ENCODE measurements around the gene TMEM258.

- no peak for TF ChIP-seq EP300 (IDR thresholded peaks at IDR 0.05; ENCODE audit: borderline replicate concordance in 1 of 2, low read depth in 1 of 2, low read length in 1 of 2)
- no peak for TF ChIP-seq SIN3A (IDR thresholded peaks at IDR 0.05; ENCODE audit: borderline replicate concordance, low read depth, low read length)
- TF ChIP-seq CTCF (IDR thresholded peaks at IDR 0.05), result peak; percentile 26
- no peak for TF ChIP-seq MAX (IDR thresholded peaks at IDR 0.05; ENCODE audit: low read depth)
- TF ChIP-seq TAF1 (IDR thresholded peaks at IDR 0.05; ENCODE audit: borderline replicate concordance, low read depth, low read length), result no peak
- no peak for TF ChIP-seq JUND (IDR thresholded peaks at IDR 0.05)
- TF ChIP-seq POLR2AphosphoS5 (IDR thresholded peaks at IDR 0.05; ENCODE audit: low read depth, low read length), result no peak
- no peak for TF ChIP-seq PBX3 (IDR thresholded peaks at IDR 0.05)
- no peak for TF ChIP-seq RXRA (IDR thresholded peaks at IDR 0.05; ENCODE audit: borderline replicate concordance, low read depth)
- TF ChIP-seq, protein P1, sequence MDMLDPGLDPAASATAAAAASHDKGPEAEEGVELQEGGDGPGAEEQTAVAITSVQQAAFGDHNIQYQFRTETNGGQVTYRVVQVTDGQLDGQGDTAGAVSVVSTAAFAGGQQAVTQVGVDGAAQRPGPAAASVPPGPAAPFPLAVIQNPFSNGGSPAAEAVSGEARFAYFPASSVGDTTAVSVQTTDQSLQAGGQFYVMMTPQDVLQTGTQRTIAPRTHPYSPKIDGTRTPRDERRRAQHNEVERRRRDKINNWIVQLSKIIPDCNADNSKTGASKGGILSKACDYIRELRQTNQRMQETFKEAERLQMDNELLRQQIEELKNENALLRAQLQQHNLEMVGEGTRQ (IDR thresholded peaks at IDR 0.05; ENCODE audit: borderline replicate concordance, low read depth, low read length), result no peak
Observed at GRCh38 chr11:61769169-61769920, 23.1 kb downstream of the TMEM258 start.

Data from SK-N-SH (cell line).